ENCODE results near the gene PTGFR.

The PTGFR gene

DNA sequence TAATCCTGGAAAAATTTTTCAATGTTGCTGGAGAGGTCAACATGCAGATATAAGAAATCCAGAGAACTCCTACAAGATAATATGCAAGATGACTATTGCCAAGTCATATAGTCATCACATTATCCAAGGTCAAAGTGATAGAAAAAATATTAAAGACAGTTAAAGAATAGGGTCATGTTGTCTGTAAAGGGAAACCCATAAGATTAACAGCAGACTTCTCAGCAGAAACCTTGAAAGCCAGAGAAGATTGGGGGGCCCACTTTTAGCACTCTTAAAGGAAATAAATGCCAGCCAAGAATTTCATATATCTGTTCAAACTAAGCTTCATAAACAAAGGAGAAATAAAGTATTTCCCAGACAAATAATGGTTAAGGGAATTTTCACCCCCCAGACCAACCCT, 64.1 kb downstream of the PTGFR start:
- H3K4me1 ChIP-seq: no peaks in the 10 kb centered on the region
- no peak for TF ChIP-seq CTCF (IDR thresholded peaks at IDR 0.05)
- no peak for DNase-seq
- H3K4me3 ChIP-seq: no peak overlapping the region
- no peak overlapping the region for H3K27ac ChIP-seq
- no peaks in the 10 kb centered on the region for H3K36me3 ChIP-seq
- H3K27me3 ChIP-seq: no peaks in the 10 kb centered on the region
- H3K9me3 ChIP-seq: peaks cover 0 to 11% (median 9%) of the 10 kb centered on the region in 3 donors
- intact Hi-C loops (cut with DNase I; ENCODE audit: low total_unique reads): no loop called here

- H3K27ac ChIP-seq: no peak overlapping the region
- no peaks in the 10 kb centered on the region for H3K9me3 ChIP-seq
- intact Hi-C loops (cut with DNase I; ENCODE audit: low total_unique reads): no loop called here
- no peaks in the 10 kb centered on the region for H3K4me1 ChIP-seq
- H3K36me3 ChIP-seq: no peaks in the 10 kb centered on the region
- no peak overlapping the region for H3K4me3 ChIP-seq
- H3K27me3 ChIP-seq: no peaks in the 10 kb centered on the region
- no peak for TF ChIP-seq CTCF (IDR thresholded peaks at IDR 0.05)
- DNase-seq: no peak
Measured at GRCh38 chr1:78559680-78560079, 68.9 kb downstream of the PTGFR start.

- Histone ChIP-seq H3K9me3 (no peaks in the 10 kb centered on the region), H3K27me3 (no peaks in the 10 kb centered on the region), H3K27ac (no peak overlapping the region), H3K4me3 (no peak overlapping the region), H3K4me1 (no peaks in the 10 kb centered on the region), H3K36me3 (no peaks in the 10 kb centered on the region)
- intact Hi-C loops (cut with DNase I; ENCODE audit: low total_unique reads): no loop called here
- no peak for DNase-seq
- no peak for TF ChIP-seq CTCF (IDR thresholded peaks at IDR 0.05)
Measured at GRCh38 chr1:78560811-78561210, 70.0 kb downstream of the PTGFR start.

DNA sequence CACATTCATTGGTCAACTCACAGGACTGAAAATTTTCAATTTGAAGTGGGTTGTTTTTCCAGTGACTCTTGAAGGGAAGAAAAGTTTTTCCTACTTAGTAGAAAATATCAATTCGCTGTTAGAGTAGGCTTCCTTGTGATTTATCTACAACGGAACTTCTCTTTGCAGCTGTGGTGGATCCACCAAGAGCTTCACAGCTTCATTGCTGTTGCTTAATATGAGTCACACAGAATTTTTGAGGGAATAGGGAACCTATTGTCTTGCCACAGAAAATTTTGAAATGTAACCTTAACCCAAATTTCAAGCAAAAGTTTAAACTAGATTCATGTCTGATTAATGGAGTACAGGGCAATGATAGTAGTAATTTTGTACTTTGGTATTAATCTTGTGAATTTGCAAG, 71.1 kb downstream of the PTGFR start:
- Histone ChIP-seq H3K36me3 (no peaks in the 10 kb centered on the region), H3K9me3 (no peaks in the 10 kb centered on the region), H3K4me1 (no peaks in the 10 kb centered on the region), H3K4me3 (no peak overlapping the region), H3K27ac (no peak overlapping the region), H3K27me3 (no peaks in the 10 kb centered on the region)
- DNase-seq: no peak
- intact Hi-C loops (cut with DNase I; ENCODE audit: low total_unique reads): no loop called here
- no peak for TF ChIP-seq CTCF (IDR thresholded peaks at IDR 0.05)

GRCh38 chr1:78565393-78565792, 74.6 kb downstream of the PTGFR start:
- intact Hi-C loops (cut with DNase I; ENCODE audit: low total_unique reads): no loop called here
- no peaks in the 10 kb centered on the region for H3K4me1 ChIP-seq
- no peak for TF ChIP-seq CTCF (IDR thresholded peaks at IDR 0.05)
- H3K9me3 ChIP-seq: no peaks in the 10 kb centered on the region
- DNase-seq: no peak
- H3K4me3 ChIP-seq: no peak overlapping the region
- H3K27me3 ChIP-seq: no peaks in the 10 kb centered on the region
- H3K27ac ChIP-seq: no peak overlapping the region
- H3K36me3 ChIP-seq: no peaks in the 10 kb centered on the region

GRCh38 chr1:78570539-78570938, 79.8 kb downstream of the PTGFR start:
- intact Hi-C loops (cut with DNase I; ENCODE audit: low total_unique reads): no loop called here

More at GRCh38 chr1:78570539-78570938, 79.8 kb downstream of the PTGFR start:
- no peaks in the 10 kb centered on the region for H3K9me3 ChIP-seq
- H3K27ac ChIP-seq: no peak overlapping the region
- H3K27me3 ChIP-seq: no peaks in the 10 kb centered on the region
- H3K4me3 ChIP-seq: no peak overlapping the region
- no peaks in the 10 kb centered on the region for H3K36me3 ChIP-seq
- H3K4me1 ChIP-seq: no peaks in the 10 kb centered on the region
- no peak for TF ChIP-seq CTCF (IDR thresholded peaks at IDR 0.05)
- no peak for DNase-seq
